MG63 (cell line): ENCODE data around the gene DDX39A. TPM values are rescaled to one million over a fixed set of nuclear protein-coding genes. Genes with fewer than 3 reads are reported as not detected.
"Not testable (repeated sequence)": the region's sequence is repeated elsewhere in the genome, so short reads cannot be mapped to it uniquely, and the experiment has no call there.

Source experiments
- DNase-seq: peaks from one replicate; pipeline ENCODE4 v3.0.0-alpha.2; 2020
- H3K27me3 ChIP-seq: fragments of 250-450 bp; sonication (Bioruptor Pico); 2 replicates; pipeline ENCODE4 v1.5.1; 2020; ENCODE audit warnings: mild to moderate bottlenecking, moderate library complexity
- H3K36me3 ChIP-seq: fragments of 250-450 bp; sonication (Bioruptor Pico); 2 replicates; pipeline ENCODE4 v1.5.1; 2020; ENCODE audit warnings: mild to moderate bottlenecking, moderate library complexity
- H3K4me3 ChIP-seq: fragments of 250-450 bp; sonication (Bioruptor Pico); 2 replicates; pipeline ENCODE4 v1.5.1; 2020; ENCODE audit warnings: mild to moderate bottlenecking, moderate library complexity
- H3K9me3 ChIP-seq: fragments of 250-450 bp; sonication (Bioruptor Pico); 2 replicates; pipeline ENCODE4 v1.5.1; 2020; ENCODE audit warnings: mild to moderate bottlenecking, moderate library complexity
- total RNA-seq: library from RNA; depleted of rRNA; stranded (reverse); fragments of >200 nt; shearing (Covaris generic); gene quantifications from 2 replicates; pipeline ENCODE4 v1.2.3, GENCODE V29; 2014; ENCODE audit warnings: low replicate concordance; rRNA removed

The DDX39A gene
- total RNA-seq, 1 experiment from 2014 or later: 342 TPM

DNA sequence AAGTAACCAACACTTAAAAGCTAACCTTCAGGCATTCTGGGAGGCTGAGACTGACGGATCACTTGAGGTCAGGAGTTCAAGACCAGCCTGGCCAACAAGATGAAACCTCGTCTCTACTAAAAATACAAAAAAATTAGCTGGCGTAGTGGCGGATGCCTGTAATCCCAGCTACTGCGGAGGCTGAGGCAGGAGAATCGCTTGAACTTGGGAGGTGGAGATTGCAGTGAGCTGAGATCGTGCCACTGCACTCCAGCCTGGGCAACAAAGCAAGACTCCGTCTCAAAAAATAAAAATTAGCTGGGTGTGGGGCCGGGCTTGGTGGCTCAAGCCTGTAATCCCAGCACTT lies 55.1 kb downstream of the DDX39A start:
- not testable (repeated sequence) for DNase-seq, H3K27me3 ChIP-seq, H3K9me3 ChIP-seq, H3K4me3 ChIP-seq, H3K36me3 ChIP-seq

DNA sequence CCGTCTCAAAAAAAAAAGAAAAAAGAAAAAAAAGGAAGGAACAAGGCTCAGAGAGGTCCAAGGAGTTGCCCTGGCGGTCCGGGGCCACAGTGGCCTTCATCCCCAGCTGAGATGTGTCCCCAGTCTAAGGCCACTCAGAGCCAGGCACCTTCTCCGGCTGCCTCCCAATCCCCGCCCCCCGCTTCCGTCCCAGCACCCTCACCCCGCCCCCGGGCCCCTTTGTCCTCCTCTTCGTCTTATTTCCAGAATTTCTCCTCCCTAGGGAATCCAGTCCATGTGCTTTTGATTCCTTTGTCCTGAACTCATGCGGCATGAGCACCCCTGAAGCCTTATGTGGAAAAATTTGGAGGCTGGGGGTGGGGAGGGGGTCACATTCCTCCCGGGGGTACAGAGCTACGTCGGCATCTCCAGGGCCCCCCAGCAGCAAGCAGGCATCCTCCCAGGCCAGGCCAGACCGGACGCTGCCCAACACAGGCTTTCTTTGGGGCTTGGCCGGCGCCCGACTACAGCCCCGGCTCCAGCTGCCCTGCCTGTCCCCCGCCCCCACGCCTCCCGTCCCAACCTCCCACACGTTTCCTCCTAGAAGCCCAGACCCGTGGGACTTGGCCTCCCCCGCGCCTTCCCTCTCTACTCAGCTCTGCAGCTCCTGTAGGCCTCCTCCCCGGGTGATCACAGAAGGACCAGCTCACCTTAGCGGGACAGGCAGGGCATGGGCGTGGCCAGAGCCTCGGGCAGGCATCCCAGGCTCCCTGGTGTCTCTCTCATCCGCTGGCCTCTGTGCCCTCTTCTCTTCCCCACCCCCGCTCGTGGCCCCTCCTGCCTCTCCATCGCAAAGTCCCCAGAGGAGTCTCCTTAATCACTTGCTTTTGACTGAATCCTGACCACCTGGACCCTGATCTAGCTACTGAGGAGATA lies 55.7 kb downstream of the DDX39A start:
- DNase-seq: peak; percentile 87
- no peaks in the 10 kb centered on the region for H3K36me3 ChIP-seq
- H3K4me3 ChIP-seq: peak overlapping the region; percentile 39
- no peaks in the 10 kb centered on the region for H3K27me3 ChIP-seq
- H3K9me3 ChIP-seq: no peaks in the 10 kb centered on the region

DNA sequence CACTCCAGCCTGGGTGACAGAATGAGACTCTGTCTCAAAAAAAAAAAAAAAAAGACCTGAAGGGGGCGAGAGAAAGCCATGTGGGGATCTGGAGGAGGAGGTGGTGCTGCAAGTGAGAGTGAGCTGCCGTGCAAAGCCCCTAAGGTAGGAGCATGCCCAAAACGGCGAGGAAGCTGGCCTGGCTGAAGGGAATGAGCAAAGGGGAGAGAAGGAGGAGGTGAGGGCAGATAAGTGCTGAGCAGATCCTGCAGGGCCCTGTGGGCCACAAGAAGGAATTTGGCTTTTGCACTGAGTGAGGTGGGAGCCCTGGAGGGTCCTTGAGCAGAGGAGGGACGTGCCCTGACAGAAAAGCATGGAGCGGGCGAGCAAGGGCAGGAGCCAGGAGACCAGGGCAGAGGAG lies 57.3 kb downstream of the DDX39A start:
- no peaks in the 10 kb centered on the region for H3K36me3 ChIP-seq
- no peak overlapping the region for H3K4me3 ChIP-seq
- H3K9me3 ChIP-seq: no peaks in the 10 kb centered on the region
- H3K27me3 ChIP-seq: no peaks in the 10 kb centered on the region
- no peak for DNase-seq

Other genes starting within 250 kb of the DDX39A start
- gene ADGRL1, start 213.2 kb downstream of the DDX39A start, total RNA-seq: 2.8 and 9.7 TPM in 2 replicates
- gene ADGRE5, start 37.9 kb downstream of the DDX39A start, total RNA-seq: 37.5 and 56.7 TPM in 2 replicates
- 105 and 128 TPM in 2 replicates for gene PKN1, start 14.0 kb upstream of the DDX39A start, total RNA-seq
- gene PTGER1, start 56.0 kb upstream of the DDX39A start, total RNA-seq: not detected in 2 replicates
- gene GIPC1, start 76.8 kb upstream of the DDX39A start, total RNA-seq: 111 and 196 TPM in 2 replicates
- gene DNAJB1, start 99.1 kb upstream of the DDX39A start, total RNA-seq: 133 and 164 TPM in 2 replicates
- gene TECR, start 110.3 kb upstream of the DDX39A start, total RNA-seq: 143 and 165 TPM in 2 replicates
- 487 and 678 TPM in 2 replicates for gene NDUFB7, start 152.7 kb upstream of the DDX39A start, total RNA-seq
- not detected in 2 replicates for gene CLEC17A, start 163.7 kb upstream of the DDX39A start, total RNA-seq